Right cardiac atrium (tissue), 5 donors: ENCODE results near the gene MARCHF10. TPM values are rescaled to one million over a fixed set of nuclear protein-coding genes. Genes with fewer than 3 reads are reported as not detected.

ENCODE experiments used
- ATAC-seq, 2 donors: fragments of 200-7000 bp; cut with Tn5 transposase; one replicate each; pipeline versions ENCODE4 v1.8.0 to v1.9.1; 2020; ENCODE audit warnings: moderate library complexity in 2 of 2, mild to moderate bottlenecking in 1 of 2
- DNase-seq, 3 donors: peaks; one replicate each; pipeline ENCODE4 v3.0.0-alpha.2; 2020
- H3K27ac ChIP-seq: one replicate; pipeline ENCODE4 v1.5.1; 2013; ENCODE audit warnings: mild to moderate bottlenecking, low read length, control low read depth, moderate library complexity
- H3K27me3 ChIP-seq: one replicate; pipeline ENCODE4 v1.6.1; 2013; ENCODE audit not compliant: control insufficient read depth, insufficient read depth
- H3K4me1 ChIP-seq: one replicate; pipeline ENCODE4 v1.6.1; 2013; ENCODE audit warnings: low read length; ENCODE audit not compliant: control insufficient read depth, insufficient read depth
- H3K4me3 ChIP-seq: one replicate; pipeline ENCODE4 v1.5.1; 2013; ENCODE audit warnings: low read length, control low read depth
- H3K9me3 ChIP-seq: one replicate; pipeline ENCODE4 v1.6.1; 2013; ENCODE audit warnings: low read length; ENCODE audit not compliant: control insufficient read depth
- WGBS: extraction: QIAGEN DNeasy Blood & Tissue Kit; methylation state at CpG from one replicate; pipeline ENCODE4 v1.1.7; 2013; 5-methylcytosine and 5-hydroxymethylcytosine counted together
- intact Hi-C, 4 donors: fragments of 100-400 bp; cut with DNase I; formaldehyde crosslinking; loops; one replicate each; pipeline versions ENCODE4 v1.11.0 to v1.14.0; 2022 to 2023
- polyA plus RNA-seq: library from polyadenylated mRNA; stranded (reverse); fragments of 200-250 nt; gene quantifications from one replicate; pipeline ENCODE4 v1.2.3, GENCODE V29; 2013
- total RNA-seq, 4 donors: library from RNA; stranded (reverse); fragmentation: NEBNext Ultra II Directional; extraction: Animal tissue kit (Norgen Biotek cat#: 25700); gene quantifications; one replicate each; pipeline ENCODE4 v1.2.1, GENCODE V29; 2021
- donor health status: healthy with polysubstance abuse.
- donor health status: DM: no; HTN: yes; CAD: no.
- donor health status: DM: no; HTN: no; CAD: no.
- donor health status: DM: no; HTN: yes; CAD: no; lungs with severe emphysema.
- donor health status: DM: yes; HTN: yes; CAD: no.

MARCHF10 gene
- total and polyA plus RNA-seq, 5 donors: 0.20 TPM; not detected in 4

DNA sequence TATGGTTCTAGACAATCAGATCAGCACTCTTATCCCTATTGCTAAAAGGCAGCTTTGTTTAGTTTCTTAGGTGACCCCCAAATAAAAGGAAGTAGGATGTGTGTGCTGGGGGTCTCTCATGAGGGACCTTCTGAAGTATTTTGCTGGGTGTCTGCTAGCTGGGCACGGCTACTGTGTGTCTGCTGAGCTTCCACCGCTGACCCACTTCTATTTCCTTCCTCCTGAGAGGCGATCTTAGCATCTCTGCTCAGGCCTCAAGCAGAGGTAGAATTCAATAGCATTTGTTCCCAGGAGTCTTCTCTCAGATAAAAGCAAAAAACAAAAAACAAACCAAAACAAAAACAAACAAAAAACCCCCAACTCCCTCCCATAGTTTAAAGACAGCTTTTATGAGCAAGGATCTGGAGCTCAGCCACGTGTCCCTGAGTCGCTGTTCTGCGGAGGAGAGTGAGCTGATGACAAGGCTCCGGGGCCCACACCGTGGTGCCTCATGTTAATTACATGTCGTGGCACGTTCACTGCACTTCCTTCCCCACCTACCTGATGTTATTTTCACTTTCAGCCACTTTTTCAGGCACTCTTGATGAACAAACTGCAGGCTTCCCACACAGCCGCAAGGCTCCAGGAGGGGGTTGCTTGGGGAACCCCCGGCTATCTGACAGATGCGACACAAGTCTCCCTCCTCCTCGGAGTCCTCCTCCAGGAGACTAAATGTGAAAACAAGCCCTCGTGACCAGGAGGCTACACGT lies 83.5 kb downstream of the MARCHF10 start:
- DNase-seq (no peak), ATAC-seq (no peak)
- 43% methylated on average over 16 of the region's 16 CpGs for WGBS
- no peak overlapping the region for H3K27ac ChIP-seq
- intact Hi-C loops: no loop called here
- no peak overlapping the region for H3K4me3 ChIP-seq
- H3K9me3 ChIP-seq: no peaks in the 10 kb centered on the region
- H3K27me3 ChIP-seq: no peaks in the 10 kb centered on the region
- H3K4me1 ChIP-seq: peaks cover 2% of the 10 kb centered on the region

DNA sequence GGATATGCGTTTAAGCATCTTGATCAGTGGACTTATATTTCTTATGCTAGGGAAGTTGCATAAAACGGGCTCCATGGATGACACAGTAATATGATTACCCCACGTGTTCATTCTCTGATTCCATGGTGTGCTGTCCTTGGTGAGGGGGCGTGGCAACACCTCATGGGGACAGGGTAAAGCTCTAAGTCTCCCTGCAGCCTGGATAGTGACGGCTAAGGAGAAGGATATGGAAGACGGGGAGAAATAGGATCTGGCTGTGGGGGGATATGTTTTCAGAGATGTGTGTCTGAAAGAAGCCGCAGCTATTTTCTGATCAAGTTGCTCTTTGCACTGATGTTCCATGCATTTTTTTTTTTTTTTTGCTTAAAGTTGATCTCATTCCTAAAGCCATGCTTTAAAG lies 84.3 kb downstream of the MARCHF10 start:
- Histone ChIP-seq H3K4me3 (no peak overlapping the region), H3K27ac (no peak overlapping the region), H3K9me3 (no peaks in the 10 kb centered on the region), H3K27me3 (no peaks in the 10 kb centered on the region), H3K4me1 (peaks cover 2% of the 10 kb centered on the region)
- DNase-seq (no peak), ATAC-seq (no peak)
- 71% methylated on average over 7 of the region's 7 CpGs for WGBS
- intact Hi-C loops: no loop called here

DNA sequence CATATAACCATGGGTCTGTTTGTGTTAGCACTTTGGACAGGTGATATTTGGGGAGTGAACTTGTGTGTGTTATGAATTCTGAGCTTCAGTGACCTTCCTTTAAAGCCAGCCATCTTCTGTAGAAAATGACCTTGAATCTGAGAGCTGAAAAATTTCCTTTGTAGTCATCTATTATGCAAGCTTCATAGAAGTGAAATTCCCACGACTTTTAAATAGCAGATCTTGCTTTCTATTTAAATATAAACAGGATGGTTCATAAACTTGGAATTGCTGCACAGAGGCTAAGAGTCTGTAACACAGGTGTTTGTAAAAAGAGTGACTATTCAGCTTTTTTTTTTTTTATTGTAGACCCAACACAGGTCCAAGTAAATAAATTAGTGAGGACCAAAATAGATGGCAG lies 85.5 kb downstream of the MARCHF10 start:
- WGBS: 49% methylated on average over 1 of the region's 1 CpG
- Histone ChIP-seq H3K27ac (no peak overlapping the region), H3K4me3 (no peak overlapping the region), H3K4me1 (peaks cover 2% of the 10 kb centered on the region), H3K9me3 (no peaks in the 10 kb centered on the region), H3K27me3 (no peaks in the 10 kb centered on the region)
- DNase-seq (no peak), ATAC-seq (no peak)
- intact Hi-C loops: no loop called here

DNA sequence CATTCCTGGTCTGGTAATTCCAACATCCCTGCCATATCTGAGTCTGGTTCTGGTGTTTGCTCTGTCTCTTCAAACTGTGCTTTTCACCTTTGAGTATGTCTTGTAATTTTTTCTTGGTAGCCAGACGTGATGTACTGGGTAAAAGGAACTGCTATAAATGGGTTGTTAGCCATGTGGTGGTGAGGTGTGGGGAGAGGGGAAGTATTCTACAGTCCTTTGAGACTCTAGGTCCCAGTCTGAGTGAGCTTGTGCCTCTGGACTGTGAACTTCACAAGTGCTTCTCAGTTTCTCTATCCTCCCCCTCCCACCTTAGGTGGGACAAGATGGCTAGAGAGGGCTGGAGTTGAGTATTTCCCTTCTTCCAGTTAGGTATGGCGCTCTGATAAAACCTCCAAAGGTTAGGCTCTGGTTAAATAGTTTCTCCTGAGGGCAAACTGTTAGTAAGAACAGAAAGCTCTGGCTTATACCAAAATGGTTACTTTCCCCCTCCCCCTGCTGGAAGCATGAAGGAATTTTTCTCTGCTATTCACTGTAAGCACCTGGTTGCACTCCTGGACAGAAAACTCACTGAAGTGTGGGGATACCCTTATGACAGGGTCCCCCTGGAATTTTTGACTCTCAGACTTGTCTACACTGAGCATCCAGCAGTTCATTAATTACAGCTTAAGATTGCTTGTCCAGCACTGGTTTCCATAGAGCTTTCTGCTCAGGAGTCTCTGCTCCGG lies 87.8 kb downstream of the MARCHF10 start:
- peaks cover 2% of the 10 kb centered on the region for H3K4me1 ChIP-seq
- H3K9me3 ChIP-seq: no peaks in the 10 kb centered on the region
- intact Hi-C loops: no loop called here
- ATAC-seq: no peak
- H3K4me3 ChIP-seq: no peak overlapping the region
- no peak for DNase-seq
- WGBS: 90% methylated on average over 3 of the region's 3 CpGs
- no peak overlapping the region for H3K27ac ChIP-seq
- no peaks in the 10 kb centered on the region for H3K27me3 ChIP-seq

DNA sequence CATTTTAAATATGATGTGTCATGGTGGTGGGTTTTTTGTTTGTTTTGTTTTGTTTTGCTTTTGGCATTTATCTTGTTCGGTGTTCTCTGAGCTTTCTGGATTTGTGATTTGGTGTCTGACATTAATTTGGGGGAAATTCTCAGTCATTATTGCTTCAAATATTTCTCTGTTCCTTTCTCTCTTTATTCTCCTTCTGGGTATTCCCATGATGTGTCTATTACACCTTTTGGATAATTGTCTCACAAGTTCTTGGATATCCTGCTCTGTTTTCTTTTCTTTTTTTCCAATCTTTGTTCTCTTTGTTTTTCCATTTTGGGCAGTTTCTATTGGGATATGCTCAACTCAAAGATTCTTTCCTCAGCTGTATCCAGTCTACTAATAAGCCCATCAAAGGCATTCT lies 88.5 kb downstream of the MARCHF10 start:
- no peak overlapping the region for H3K27ac ChIP-seq
- DNase-seq: no peak
- H3K27me3 ChIP-seq: no peaks in the 10 kb centered on the region
- intact Hi-C loops: no loop called here
- H3K9me3 ChIP-seq: no peaks in the 10 kb centered on the region
- 98% methylated on average over 1 of the region's 1 CpG for WGBS
- no peak overlapping the region for H3K4me3 ChIP-seq
- ATAC-seq: no peak
- H3K4me1 ChIP-seq: no peaks in the 10 kb centered on the region

DNA sequence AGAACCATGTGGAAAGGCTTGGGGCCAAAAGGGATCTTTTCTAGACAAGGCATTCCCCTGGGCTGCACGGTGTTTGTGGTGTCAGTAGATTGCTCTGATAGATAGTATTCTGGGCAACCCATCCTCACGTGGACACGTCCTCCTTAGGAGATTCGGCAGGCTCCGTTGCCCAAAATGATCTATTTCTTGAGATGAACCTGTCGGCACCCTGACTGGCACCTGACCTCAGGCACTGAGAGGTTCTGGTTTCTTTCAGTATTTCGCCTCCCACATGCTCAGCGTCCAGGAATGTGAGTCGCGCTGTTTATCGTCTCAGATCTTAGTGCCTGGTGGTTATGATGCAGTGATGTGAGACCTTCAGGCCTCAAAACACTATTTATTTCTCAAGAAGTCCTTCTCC lies 89.7 kb downstream of the MARCHF10 start:
- ATAC-seq (no peak), DNase-seq (no peak)
- H3K27ac ChIP-seq: no peak overlapping the region
- no peaks in the 10 kb centered on the region for H3K9me3 ChIP-seq
- no peak overlapping the region for H3K4me3 ChIP-seq
- no peaks in the 10 kb centered on the region for H3K4me1 ChIP-seq
- intact Hi-C loops: no loop called here
- 56% methylated on average over 11 of the region's 11 CpGs for WGBS
- H3K27me3 ChIP-seq: no peaks in the 10 kb centered on the region

DNA sequence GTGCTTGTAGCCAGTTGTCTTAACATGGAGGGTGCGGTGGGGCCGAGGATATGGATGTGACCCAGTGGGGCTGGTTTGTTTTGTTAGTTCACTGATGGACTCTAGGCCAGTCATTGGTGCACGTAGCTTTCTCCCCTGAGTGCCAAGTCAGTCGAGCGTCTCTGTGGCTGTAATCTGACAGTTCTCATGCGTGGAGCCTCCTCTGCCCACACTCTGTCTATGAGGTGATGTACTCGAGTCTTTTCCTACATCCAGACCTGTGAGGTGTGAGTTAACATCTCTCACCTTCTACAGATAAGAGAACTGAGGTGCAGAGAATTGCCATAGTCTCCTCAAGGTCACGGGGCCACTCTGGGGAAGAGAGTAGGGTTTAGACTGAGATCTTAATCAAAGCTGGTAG lies 90.2 kb downstream of the MARCHF10 start:
- WGBS: 85% methylated on average over 8 of the region's 8 CpGs
- Histone ChIP-seq H3K4me3 (no peak overlapping the region), H3K4me1 (no peaks in the 10 kb centered on the region), H3K27ac (no peak overlapping the region), H3K27me3 (no peaks in the 10 kb centered on the region), H3K9me3 (no peaks in the 10 kb centered on the region)
- intact Hi-C loops: no loop called here
- DNase-seq (no peak), ATAC-seq (no peak)

DNA sequence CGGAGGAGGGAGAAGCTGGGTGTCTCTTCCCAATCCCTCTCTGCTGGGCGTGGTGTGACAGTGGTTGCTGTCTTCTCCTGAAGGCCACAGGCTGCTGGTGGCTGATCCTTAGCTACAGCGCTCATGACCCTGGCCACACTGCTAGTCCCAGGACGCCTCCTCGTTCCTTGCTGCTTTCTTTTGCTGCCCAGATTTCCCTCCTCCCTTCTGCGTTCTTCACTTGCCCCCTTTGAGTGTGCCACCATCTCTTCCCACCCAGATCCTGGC lies 90.6 kb downstream of the MARCHF10 start:
- Histone ChIP-seq H3K4me1 (no peaks in the 10 kb centered on the region), H3K9me3 (no peaks in the 10 kb centered on the region), H3K27ac (no peak overlapping the region), H3K4me3 (no peak overlapping the region), H3K27me3 (no peaks in the 10 kb centered on the region)
- intact Hi-C loops: no loop called here
- ATAC-seq (no peak), DNase-seq (no peak)
- WGBS: 96% methylated on average over 6 of the region's 6 CpGs

DNA sequence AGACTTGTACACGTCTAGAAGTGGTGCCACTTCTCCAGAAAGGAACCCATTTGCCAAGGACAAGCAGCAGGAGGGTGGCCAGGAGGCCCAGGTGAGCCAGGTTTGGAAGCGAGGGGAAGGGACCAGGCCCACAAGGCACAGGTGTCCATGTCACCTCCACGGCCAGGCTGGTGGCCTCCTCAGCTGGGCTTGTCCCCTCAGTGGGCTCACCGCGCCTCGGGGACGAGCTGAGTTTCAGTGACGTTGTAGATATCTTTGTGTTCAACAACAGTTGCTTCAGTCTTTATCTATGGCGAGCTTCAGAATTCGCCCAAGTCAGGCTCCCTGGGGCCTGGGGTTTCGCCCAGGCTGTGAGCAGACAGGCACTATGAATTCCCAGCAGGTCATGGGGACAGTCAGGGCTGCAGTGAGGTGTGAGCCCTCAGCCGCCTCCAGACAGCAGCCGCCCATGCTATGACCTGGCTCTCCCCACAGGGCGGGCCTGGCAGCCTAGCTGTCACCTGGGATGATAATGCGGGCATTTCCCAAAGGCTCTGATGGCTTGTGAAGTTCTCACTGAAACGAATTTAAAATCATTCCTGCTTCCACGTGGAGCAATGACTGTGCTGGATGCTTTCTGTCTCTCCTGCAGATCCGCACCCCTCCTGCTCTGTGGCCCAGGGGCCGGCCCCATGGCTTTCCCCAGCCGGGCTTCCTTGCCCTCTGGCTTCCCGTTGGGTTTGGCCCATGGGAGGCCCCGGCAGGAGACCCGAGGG lies 91.1 kb downstream of the MARCHF10 start:
- Histone ChIP-seq H3K27me3 (no peaks in the 10 kb centered on the region), H3K4me1 (no peaks in the 10 kb centered on the region), H3K9me3 (no peaks in the 10 kb centered on the region), H3K4me3 (no peak overlapping the region), H3K27ac (no peak overlapping the region)
- intact Hi-C loops: no loop called here
- 92% methylated on average over 23 of the region's 23 CpGs for WGBS
- DNase-seq (no peak), ATAC-seq (peak in 1 of 2 donors; percentile 33)

DNA sequence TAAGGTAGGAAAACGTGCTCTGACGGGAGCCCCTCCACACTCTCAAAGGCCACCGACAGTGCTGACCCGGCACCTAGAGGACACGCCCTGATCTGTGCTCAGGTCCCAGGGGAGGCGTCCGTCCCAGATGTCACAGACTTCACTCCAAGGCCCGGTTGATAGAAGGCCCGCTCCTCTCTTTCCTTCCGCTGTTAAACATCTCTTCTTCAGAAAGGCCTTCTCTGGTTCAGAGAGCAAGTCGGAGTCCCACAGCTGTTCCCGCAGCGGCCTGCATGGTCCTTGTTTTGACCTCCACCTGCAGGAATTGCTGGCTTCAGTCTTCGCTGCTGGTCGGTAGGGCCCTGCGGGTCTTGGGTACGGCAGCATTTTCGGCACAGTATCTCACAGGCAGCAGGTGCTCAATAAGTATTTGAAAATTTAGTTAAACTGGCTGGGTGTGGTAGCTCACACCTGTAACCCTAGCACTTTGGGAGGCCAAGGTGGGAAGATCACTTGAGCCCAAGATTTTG lies 92.2 kb downstream of the MARCHF10 start:
- Histone ChIP-seq H3K4me1 (no peaks in the 10 kb centered on the region), H3K27me3 (no peaks in the 10 kb centered on the region), H3K9me3 (no peaks in the 10 kb centered on the region), H3K27ac (no peak overlapping the region), H3K4me3 (no peak overlapping the region)
- 96% methylated on average over 18 of the region's 18 CpGs for WGBS
- no peak for ATAC-seq
- DNase-seq: no peak
- intact Hi-C loops: no loop called here
